Measurements from ENCODE around the gene PRRT2.
A peak's percentile ranks its signal among the peaks of the same experiment; 100 is the strongest.
"Not testable (repeated sequence)": the region's sequence is repeated elsewhere in the genome, so short reads cannot be mapped to it uniquely, and the experiment has no call there.

The PRRT2 gene

GRCh38 chr16:29812754-29813643 lies 1.0 kb downstream of the PRRT2 start:
- no peak for DNase-seq

- no peak for DNase-seq
Measured at GRCh38 chr16:29813644-29814562, 1.9 kb downstream of the PRRT2 start.

GRCh38 chr16:29814592-29814991 lies 2.6 kb downstream of the PRRT2 start:
- DNase-seq = no peak

GRCh38 chr16:29815032-29815721 lies 3.2 kb downstream of the PRRT2 start:
- DNase-seq = no peak

GRCh38 chr16:29815793-29816693 lies 4.0 kb downstream of the PRRT2 start, which contains the start of gene PAGR1:
TSS of gene PAGR1 (plus strand) at chr16:29816152. CDS start at chr16:29816526, 374 bp downstream.
- peak; percentile 99 for DNase-seq

- peak; percentile 16 for DNase-seq
Measured at GRCh38 chr16:29816694-29817441, 4.9 kb downstream of the PRRT2 start.

GRCh38 chr16:29818082-29818481 lies 6.1 kb downstream of the PRRT2 start:
- no peak for DNase-seq

GRCh38 chr16:29819506-29819905 lies 7.5 kb downstream of the PRRT2 start:
- DNase-seq = no peak

- DNase-seq = peak; percentile 36
Measured at GRCh38 chr16:29820271-29820701, 8.3 kb downstream of the PRRT2 start, which contains the start of gene MVP. TSS of gene MVP (plus strand) at chr16:29820462. CDS start at chr16:29830550, 10,088 bp downstream.

- no peak for DNase-seq
Measured at GRCh38 chr16:29820730-29821642, 9.0 kb downstream of the PRRT2 start.

GRCh38 chr16:29821643-29822115 lies 9.7 kb downstream of the PRRT2 start:
- DNase-seq = no peak

- no peak for DNase-seq
Measured at GRCh38 chr16:29824589-29825144, 12.7 kb downstream of the PRRT2 start.

GRCh38 chr16:29825145-29826044 lies 13.4 kb downstream of the PRRT2 start:
- DNase-seq = no peak

- DNase-seq = no peak
Measured at GRCh38 chr16:29826342-29826695, 14.3 kb downstream of the PRRT2 start.

- no peak for DNase-seq
Measured at GRCh38 chr16:29830774-29831173, 18.8 kb downstream of the PRRT2 start.

- no peak for DNase-seq
Measured at GRCh38 chr16:29831490-29831889, 19.5 kb downstream of the PRRT2 start.

- not testable (repeated sequence) for DNase-seq
Measured at GRCh38 chr16:29833219-29833618, 21.2 kb downstream of the PRRT2 start.

GRCh38 chr16:29834079-29834478 lies 22.1 kb downstream of the PRRT2 start:
- DNase-seq = no peak

Measured in SHP77 treated with DMSO at 0.1 percent for 48 hours (cell line).